ENCODE data around the gene TAX1BP3.

GRCh38 chr17:3622977-3623594, 45.3 kb downstream of the TAX1BP3 start:
- no peak for TF ChIP-seq CTCF (IDR thresholded peaks at IDR 0.05)
- TF ChIP-seq POLR2A (IDR thresholded peaks at IDR 0.05), result no peak
